ACC112 (cell line): ENCODE results near the gene ART1.
"Not testable (repeated sequence)": the region's sequence is repeated elsewhere in the genome, so short reads cannot be mapped to it uniquely, and the experiment has no call there.

Source experiments
- H2AFZ ChIP-seq: fragments of 200-600 bp; sonication (generic); one replicate; pipeline ENCODE4 v1.6.0; 2017; ENCODE audit warnings: antibody characterized with exemption, low read length; ENCODE audit not compliant: unreplicated experiment
- H3K27ac ChIP-seq: fragments of 200-600 bp; sonication (generic); 2 replicates; pipeline ENCODE4 v1.5.1; 2014; ENCODE audit warnings: low read depth, mild to moderate bottlenecking, antibody characterized with exemption, low read length, moderate library complexity
- H3K27me3 ChIP-seq: fragments of 200-600 bp; sonication (generic); 2 replicates; pipeline ENCODE4 v1.6.1; 2014; ENCODE audit warnings: mild to moderate bottlenecking, antibody characterized with exemption, low read length, moderate library complexity, mixed read lengths; ENCODE audit not compliant: insufficient read depth
- H3K36me3 ChIP-seq: fragments of 200-600 bp; sonication (generic); 2 replicates; pipeline ENCODE4 v1.6.1; 2016; ENCODE audit warnings: mild to moderate bottlenecking, antibody characterized with exemption, low read length, moderate library complexity, mixed read lengths; ENCODE audit not compliant: insufficient read depth
- H3K4me1 ChIP-seq: fragments of 200-600 bp; sonication (generic); one replicate; pipeline ENCODE4 v1.6.1; 2016; ENCODE audit warnings: low read length, mixed read lengths; ENCODE audit not compliant: insufficient read depth, unreplicated experiment, control insufficient read depth
- H3K4me3 ChIP-seq: fragments of 200-600 bp; sonication (generic); 2 replicates; pipeline ENCODE4 v1.5.1; 2014; ENCODE audit warnings: mild to moderate bottlenecking, low read depth, low read length
- H3K79me2 ChIP-seq: fragments of 200-600 bp; sonication (generic); one replicate; pipeline ENCODE4 v1.6.0; 2016; ENCODE audit warnings: low read length; ENCODE audit not compliant: control insufficient read depth, unreplicated experiment, insufficient read depth

The ART1 gene, protein sequence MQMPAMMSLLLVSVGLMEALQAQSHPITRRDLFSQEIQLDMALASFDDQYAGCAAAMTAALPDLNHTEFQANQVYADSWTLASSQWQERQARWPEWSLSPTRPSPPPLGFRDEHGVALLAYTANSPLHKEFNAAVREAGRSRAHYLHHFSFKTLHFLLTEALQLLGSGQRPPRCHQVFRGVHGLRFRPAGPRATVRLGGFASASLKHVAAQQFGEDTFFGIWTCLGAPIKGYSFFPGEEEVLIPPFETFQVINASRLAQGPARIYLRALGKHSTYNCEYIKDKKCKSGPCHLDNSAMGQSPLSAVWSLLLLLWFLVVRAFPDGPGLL

DNA sequence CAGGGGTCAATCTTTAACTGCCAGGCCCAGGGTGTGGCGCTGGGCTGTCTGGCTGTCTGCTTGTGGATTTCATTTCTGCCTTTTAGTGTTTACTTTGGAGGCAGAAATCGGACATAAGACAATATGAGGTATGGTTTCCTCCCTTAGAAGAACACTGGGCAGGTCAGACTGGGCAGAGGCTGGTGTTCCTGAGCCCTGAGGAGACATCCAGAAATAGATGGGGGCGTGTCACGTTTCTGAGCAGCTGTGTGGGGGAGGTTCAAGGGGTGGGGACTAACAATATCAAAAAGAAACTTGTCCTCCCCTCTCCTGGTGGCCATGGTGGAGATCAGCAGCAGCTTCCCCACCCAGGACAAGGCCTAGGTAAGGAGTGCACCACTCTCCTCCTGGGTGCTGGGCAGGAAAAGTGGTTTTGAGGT, at the start of gene ART1:
TSS of gene ART1 (plus strand) at position 312 of the 419 bp plus-strand sequence. CDS start 14,086 bp downstream, outside the sequence.
- Histone ChIP-seq H3K4me3 (no peak within 1 kb of the TSS), H3K4me1 (peaks cover 9% of the 10 kb centered on the region), H2AFZ (no peak within 1 kb of the TSS), H3K36me3 (no peaks in the 10 kb centered on the region), H3K79me2 (no peaks in the 10 kb centered on the region), H3K27ac (no peak within 1 kb of the TSS), H3K27me3 (peaks cover 40% of the 10 kb centered on the region)

DNA sequence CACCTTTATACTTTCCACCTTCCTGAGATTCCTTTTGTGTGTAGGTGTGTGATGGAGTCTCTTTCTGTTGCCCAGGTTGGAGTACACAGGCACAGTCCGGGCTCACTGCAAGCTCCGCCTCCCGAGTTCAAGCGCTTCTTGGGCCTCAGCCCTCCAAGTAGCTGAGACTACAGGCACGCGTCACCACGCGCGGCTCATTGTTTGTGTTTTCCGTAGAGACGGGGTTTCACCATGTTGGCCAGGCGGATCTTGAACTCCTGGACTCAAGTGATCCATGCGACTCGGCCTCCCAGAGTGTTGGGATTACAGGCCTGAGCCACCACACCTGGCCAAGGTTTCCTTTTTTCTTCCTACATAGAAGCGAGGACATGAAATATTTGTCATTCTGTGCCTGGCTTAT, 47.2 kb upstream of the ART1 start:
- H3K4me1 ChIP-seq, H3K4me3 ChIP-seq, H3K27ac ChIP-seq, H2AFZ ChIP-seq, H3K36me3 ChIP-seq, H3K27me3 ChIP-seq, H3K79me2 ChIP-seq: not testable (repeated sequence)

DNA sequence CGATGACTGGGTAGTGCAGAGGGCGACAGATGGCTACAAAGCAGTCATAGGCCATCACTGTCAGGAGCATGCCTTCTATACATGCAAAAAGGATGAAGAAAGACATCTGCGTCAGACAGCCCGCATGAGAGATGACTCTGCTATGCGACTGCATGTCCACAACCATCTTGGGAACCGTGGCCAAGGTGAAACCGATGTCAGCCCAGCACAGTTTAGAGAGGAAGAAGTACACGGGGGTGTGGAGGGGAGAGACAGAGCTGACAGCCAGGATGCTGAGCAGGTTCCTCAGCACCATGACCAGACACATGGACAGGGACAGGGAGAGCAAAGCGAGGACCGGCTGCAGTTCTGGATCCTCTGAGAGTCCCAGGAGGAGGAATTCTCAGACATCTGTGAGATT, 44.7 kb upstream of the ART1 start:
- H3K4me1 ChIP-seq, H3K27me3 ChIP-seq, H3K36me3 ChIP-seq, H3K27ac ChIP-seq, H2AFZ ChIP-seq, H3K4me3 ChIP-seq, H3K79me2 ChIP-seq: not testable (repeated sequence)

DNA sequence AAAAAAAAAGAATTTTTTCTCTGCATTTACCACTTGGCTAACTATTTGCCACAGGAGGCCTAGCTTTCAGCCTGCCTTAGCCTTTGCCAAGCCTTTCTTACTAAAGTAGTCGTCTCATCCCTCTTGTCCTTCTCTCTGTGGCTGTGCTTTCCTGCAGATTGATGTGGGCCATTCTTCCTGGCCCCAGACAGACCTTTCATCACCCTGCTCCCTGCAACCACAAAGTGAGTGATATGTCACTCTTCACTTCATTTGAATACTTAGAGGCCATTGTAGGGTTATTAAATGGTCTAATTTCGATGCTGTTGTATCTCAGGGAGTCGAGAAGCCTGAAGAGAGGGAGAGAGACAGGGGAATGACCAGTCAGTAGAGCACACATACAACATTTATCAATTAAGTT, 40.8 kb upstream of the ART1 start:
- no peaks in the 10 kb centered on the region for H3K79me2 ChIP-seq
- H3K27me3 ChIP-seq, result no peaks in the 10 kb centered on the region
- H3K4me3 ChIP-seq, result no peak overlapping the region
- H3K27ac ChIP-seq, result no peak overlapping the region
- no peaks in the 10 kb centered on the region for H3K4me1 ChIP-seq
- no peaks in the 10 kb centered on the region for H3K36me3 ChIP-seq
- no peak overlapping the region for H2AFZ ChIP-seq

DNA sequence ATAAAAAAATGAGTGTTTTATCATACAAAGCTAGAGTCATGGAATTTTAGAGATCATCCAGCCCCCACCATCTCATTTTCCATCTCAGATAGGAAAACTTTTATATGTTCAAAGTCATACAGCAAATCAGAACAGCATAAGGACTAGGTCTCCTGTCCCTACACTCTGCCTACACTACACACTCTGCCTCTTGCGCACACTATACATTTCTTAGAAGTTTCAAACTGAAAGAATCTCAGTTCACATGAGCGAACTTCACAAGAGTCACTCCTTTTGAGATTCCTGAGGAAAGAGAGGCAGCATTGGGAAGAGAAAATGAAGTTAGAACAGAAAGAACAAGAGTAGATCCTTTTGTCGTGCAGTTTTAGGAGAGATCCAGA, 39.7 kb upstream of the ART1 start:
- Histone ChIP-seq H3K4me1 (no peaks in the 10 kb centered on the region), H3K27me3 (no peaks in the 10 kb centered on the region), H3K36me3 (no peaks in the 10 kb centered on the region), H3K27ac (no peak overlapping the region), H2AFZ (peak overlapping the region; percentile 17), H3K4me3 (no peak overlapping the region), H3K79me2 (no peaks in the 10 kb centered on the region)

DNA sequence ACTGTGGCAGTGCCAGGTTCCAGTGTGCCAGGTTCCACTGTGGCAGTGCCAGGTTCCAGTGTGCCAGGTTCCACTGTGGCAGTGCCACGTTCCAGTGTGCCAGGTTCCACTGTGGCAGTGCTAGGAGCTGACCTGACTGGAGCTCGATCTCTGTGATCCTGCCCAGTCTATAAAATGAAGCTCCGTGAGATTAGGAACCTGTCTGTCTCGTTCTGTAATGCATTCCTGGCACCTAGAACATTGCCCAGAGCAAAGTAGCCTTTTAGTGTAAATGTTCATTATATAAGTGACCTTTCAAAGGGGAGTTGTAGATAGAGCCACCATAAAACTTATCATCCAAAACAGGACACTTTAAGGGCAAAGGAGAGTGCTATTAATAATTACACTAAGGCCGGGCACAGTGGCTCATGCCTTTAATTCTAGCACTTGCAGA, 39.1 kb upstream of the ART1 start:
- no peak overlapping the region for H3K27ac ChIP-seq
- H3K36me3 ChIP-seq, result no peaks in the 10 kb centered on the region
- no peaks in the 10 kb centered on the region for H3K27me3 ChIP-seq
- no peaks in the 10 kb centered on the region for H3K4me1 ChIP-seq
- peak overlapping the region; percentile 17 for H2AFZ ChIP-seq
- no peaks in the 10 kb centered on the region for H3K79me2 ChIP-seq
- no peak overlapping the region for H3K4me3 ChIP-seq

DNA sequence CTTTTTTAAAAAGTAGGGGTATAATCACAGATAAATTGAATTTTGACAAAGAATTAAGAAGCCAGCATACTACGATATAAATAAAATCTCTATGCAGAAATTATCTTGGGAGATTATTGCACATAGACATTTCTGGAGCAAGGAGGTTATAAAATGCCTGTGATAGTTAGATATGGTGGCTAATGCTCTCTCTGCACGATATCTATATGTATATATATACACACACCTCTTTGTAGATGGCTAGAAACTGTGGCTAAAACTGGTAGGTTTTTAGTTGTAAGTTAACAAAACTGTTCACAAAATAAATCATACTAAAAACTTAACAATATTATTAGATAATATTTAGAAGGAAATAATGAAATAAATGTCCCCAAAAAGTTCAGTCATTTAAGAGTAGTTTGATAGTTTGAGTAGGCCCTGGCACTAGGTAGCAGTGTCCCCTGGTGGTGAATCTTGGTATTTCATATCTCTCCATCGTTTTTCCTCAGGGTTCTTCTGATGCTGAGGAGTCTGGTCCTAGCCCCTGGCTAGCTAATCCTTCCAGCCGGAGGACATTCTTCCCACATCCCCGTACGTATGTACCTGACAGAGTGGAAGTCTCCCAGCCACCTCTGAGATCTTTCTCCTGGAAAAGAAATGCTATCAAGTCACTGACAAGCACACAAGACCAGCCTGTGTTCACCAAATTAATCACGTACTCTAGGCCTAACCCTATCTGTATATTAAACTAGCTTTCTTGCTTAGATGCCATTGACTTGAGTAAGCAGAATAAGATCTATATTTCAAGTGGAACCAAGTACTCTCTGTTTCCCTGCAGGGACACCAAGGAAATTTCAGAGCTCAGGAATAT, 35.3 kb upstream of the ART1 start:
- Histone ChIP-seq H3K27me3 (0 out of 2 replicates have a peak, but pooled peaks cover 6% of the 10 kb centered on the region), H3K4me1 (no peaks in the 10 kb centered on the region), H3K36me3 (no peaks in the 10 kb centered on the region), H3K4me3 (no peak overlapping the region), H2AFZ (no peak overlapping the region), H3K79me2 (no peaks in the 10 kb centered on the region), H3K27ac (no peak overlapping the region)

DNA sequence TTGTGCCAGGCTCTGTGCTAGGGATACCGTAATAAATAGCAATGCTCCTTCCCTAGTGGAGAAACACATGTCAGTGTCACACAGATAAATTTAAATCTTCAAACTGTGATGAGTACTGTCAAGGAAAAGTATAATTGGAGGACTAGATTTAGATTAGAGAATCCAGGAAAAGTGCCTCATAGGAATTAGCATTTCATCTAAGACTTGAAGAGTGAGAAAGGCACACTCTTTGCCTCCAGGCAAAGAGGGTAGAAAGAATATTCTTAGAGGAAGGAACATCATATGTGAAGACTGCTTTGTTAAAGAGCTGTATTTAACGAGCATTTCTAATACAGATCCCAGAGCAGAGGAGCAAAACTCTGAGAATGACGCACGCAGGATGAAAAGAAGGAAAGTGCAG, 34.1 kb upstream of the ART1 start:
- Histone ChIP-seq H3K27ac (no peak overlapping the region), H2AFZ (no peak overlapping the region), H3K4me1 (no peaks in the 10 kb centered on the region), H3K79me2 (no peaks in the 10 kb centered on the region), H3K4me3 (no peak overlapping the region), H3K36me3 (no peaks in the 10 kb centered on the region), H3K27me3 (0 out of 2 replicates have a peak, but pooled peaks cover 6% of the 10 kb centered on the region)

DNA sequence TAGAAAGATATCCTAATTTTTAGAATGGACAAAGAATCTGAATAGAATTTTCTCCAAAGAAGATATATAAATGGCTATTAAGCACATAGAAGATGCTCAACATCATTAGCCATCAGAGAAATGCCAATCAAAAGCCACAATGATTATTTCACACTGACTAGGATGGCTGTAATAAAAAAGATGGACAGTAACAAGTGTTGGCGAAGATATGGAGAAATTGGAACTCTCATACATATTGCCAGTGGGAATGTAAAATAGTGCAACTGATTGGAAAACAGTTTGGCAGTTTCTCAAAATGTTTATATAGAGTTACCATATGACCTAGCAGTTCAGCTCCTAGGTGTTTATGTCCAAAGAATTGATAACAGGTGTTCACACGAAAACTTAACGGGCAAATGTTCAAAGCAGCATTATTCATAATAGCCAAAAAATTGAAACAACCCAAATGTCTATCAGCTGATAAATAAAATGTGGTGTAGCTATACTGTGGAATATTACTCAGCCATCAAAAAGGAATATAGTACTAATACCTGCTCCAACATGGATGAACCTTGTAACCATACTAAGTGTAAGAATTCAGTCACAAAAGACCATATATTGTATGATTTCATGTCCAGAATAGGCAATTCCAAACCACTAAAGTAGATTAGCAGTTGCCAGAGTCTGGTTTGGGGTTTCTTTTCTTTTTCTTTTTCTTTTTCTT, 32.8 kb upstream of the ART1 start:
- Histone ChIP-seq H3K27ac (no peak overlapping the region), H3K4me3 (no peak overlapping the region), H3K4me1 (no peaks in the 10 kb centered on the region), H3K79me2 (no peaks in the 10 kb centered on the region), H3K36me3 (no peaks in the 10 kb centered on the region), H2AFZ (no peak overlapping the region), H3K27me3 (0 out of 2 replicates have a peak, but pooled peaks cover 6% of the 10 kb centered on the region)

DNA sequence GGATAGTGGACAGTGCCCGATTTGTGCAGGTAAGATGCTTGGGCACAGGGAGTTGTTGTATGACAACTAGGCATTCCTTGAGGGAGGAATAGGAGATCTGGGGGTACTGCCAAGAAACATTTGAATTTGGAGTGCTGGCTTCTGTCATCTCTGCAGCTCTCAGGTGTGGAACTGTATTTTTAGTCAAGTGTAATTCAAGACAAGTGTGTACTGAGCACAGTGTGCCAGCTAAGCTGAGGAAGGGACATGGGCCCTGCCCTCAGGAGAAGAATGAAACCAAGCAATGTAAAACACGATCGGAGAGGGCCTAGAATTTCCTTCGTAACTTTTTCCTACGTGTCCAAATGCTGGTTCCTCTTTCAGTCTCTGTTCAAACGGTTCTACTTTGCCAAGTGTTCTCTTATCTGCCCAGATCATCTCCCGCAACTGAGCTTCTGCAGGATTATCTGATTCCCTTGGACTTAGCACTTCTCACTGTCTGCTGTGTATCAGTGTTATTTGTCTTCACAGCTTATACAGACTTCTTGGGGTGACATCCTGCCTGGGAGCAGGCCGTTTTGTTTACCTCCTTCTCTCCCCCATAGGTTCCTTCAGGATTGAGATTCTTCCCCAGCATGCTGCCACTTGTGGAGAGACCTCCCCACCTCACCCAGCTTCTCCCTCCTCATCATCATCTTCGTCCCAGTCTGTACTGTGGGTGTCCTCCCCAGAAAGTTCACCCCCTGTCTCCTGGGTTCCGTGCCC, 30.8 kb upstream of the ART1 start:
- no peak overlapping the region for H3K4me3 ChIP-seq
- H3K36me3 ChIP-seq, result no peaks in the 10 kb centered on the region
- H2AFZ ChIP-seq, result no peak overlapping the region
- no peak overlapping the region for H3K27ac ChIP-seq
- no peaks in the 10 kb centered on the region for H3K79me2 ChIP-seq
- H3K27me3 ChIP-seq, result 0 out of 2 replicates have a peak, but pooled peaks cover 6% of the 10 kb centered on the region
- no peaks in the 10 kb centered on the region for H3K4me1 ChIP-seq
